IMR-90 (cell line): ENCODE measurements around the gene CMTM6. TPM values are rescaled to one million over a fixed set of nuclear protein-coding genes. Genes with fewer than 3 reads are reported as not detected.

Experiments
- ATAC-seq: fragments of 200-7000 bp; cut with Tn5 transposase; 2 replicates; pipeline ENCODE4 v1.9.1; 2020; ENCODE audit warnings: low read depth, mild to moderate bottlenecking, moderate library complexity
- BruUV-seq: library from RNA; stranded (reverse); fragments of 400-500 nt; replicated peaks from 2 replicates; lab custom pipeline; 2021; lab: Mats Ljungman, UMichigan
- CTCF ChIA-PET: fragments of 300-600 bp; formaldehyde crosslinking; extraction: SDS; loops from one replicate; lab custom pipeline; 2021; ENCODE audit warnings: antibody characterized with exemption; lab: Yijun Ruan, JAX
- POLR2A ChIA-PET: fragments of 300-600 bp; sonication (Branson Sonifier 250); formaldehyde crosslinking; loops from one replicate; lab custom pipeline; 2022; ENCODE audit warnings: antibody characterized with exemption; ENCODE audit not compliant: unreplicated experiment; lab: Charles Lee
- DNase-seq: peaks from one replicate; pipeline ENCODE4 v3.0.0; 2013
- H2AFZ ChIP-seq: replicated peaks from 2 replicates; pipeline ENCODE3; 2013; ENCODE audit warnings: low read length, mild to moderate bottlenecking; ENCODE audit not compliant: poor library complexity
- H2AK5ac ChIP-seq: 2 replicates; pipeline ENCODE4 v1.6.1; 2013; ENCODE audit warnings: low read depth, low read length, inconsistent platforms
- H2AK9ac ChIP-seq: replicated peaks from 2 replicates; pipeline ENCODE3; 2013; ENCODE audit warnings: mild to moderate bottlenecking, low read depth, low read length, moderate library complexity; ENCODE audit not compliant: poor library complexity
- H2BK120ac ChIP-seq: 2 replicates; pipeline ENCODE4 v1.6.1; 2013; ENCODE audit warnings: low read depth, low read length, inconsistent platforms
- H2BK15ac ChIP-seq: 3 replicates; pipeline ENCODE4 v1.6.1; 2013; ENCODE audit warnings: low read depth, low read length, inconsistent platforms
- H2BK20ac ChIP-seq: 2 replicates; pipeline ENCODE4 v1.6.1; 2013; ENCODE audit warnings: low read depth, mild to moderate bottlenecking, inconsistent platforms, low read length, moderate library complexity
- H2BK5ac ChIP-seq: 2 replicates; pipeline ENCODE4 v1.6.1; 2013; ENCODE audit warnings: mild to moderate bottlenecking, low read depth, low read length, inconsistent platforms; ENCODE audit not compliant: poor library complexity, severe bottlenecking
- H3K14ac ChIP-seq: replicated peaks from 2 replicates; pipeline ENCODE4 v1.6.1; 2013; ENCODE audit warnings: low read depth, low read length, inconsistent platforms
- H3K18ac ChIP-seq: 2 replicates; pipeline ENCODE4 v1.6.1; 2013; ENCODE audit warnings: low read depth, low read length, control low read depth
- H3K23ac ChIP-seq: 2 replicates; pipeline ENCODE4 v1.6.1; 2013; ENCODE audit warnings: low read depth, low read length, inconsistent platforms
- H3K27ac ChIP-seq: 2 replicates; pipeline ENCODE4 v1.5.1; 2013; ENCODE audit warnings: mild to moderate bottlenecking, control low read depth, low read length; ENCODE audit not compliant: insufficient read depth
- H3K27me3 ChIP-seq: 2 replicates; pipeline ENCODE4 v1.6.1; 2013; ENCODE audit warnings: low read length; ENCODE audit not compliant: control insufficient read depth, insufficient read depth
- H3K36me3 ChIP-seq: 2 replicates; pipeline ENCODE4 v1.6.1; 2013; ENCODE audit warnings: low read length, mixed read lengths; ENCODE audit not compliant: control insufficient read depth, insufficient read depth
- H3K4ac ChIP-seq: 2 replicates; pipeline ENCODE4 v1.6.1; 2013; ENCODE audit warnings: low read depth, low read length, inconsistent platforms
- H3K4me1 ChIP-seq: 2 replicates; pipeline ENCODE4 v1.6.1; 2013; ENCODE audit warnings: low read length, mixed read lengths; ENCODE audit not compliant: control insufficient read depth, insufficient read depth
- H3K4me2 ChIP-seq: 2 replicates; pipeline ENCODE4 v1.6.1; 2013; ENCODE audit warnings: low read depth, mild to moderate bottlenecking, control low read depth, low read length, moderate library complexity
- H3K4me3 ChIP-seq: 2 replicates; pipeline ENCODE4 v1.5.1; 2013; ENCODE audit warnings: low read depth, mild to moderate bottlenecking, control low read depth, low read length, moderate library complexity; ENCODE audit not compliant: insufficient read depth
- H3K56ac ChIP-seq: 2 replicates; pipeline ENCODE4 v1.6.1; 2013; ENCODE audit warnings: low read length, inconsistent platforms; ENCODE audit not compliant: insufficient read depth; ENCODE audit errors: extremely low read depth
- H3K79me1 ChIP-seq, 2 experiments: 2 replicates each; pipeline ENCODE4 v1.6.1; 2013; ENCODE audit warnings: low read length in 2 of 2, inconsistent platforms in 1 of 2, low read depth in 1 of 2
- H3K9ac ChIP-seq: 2 replicates; pipeline ENCODE4 v1.6.1; 2013; ENCODE audit warnings: low read depth, low read length, control low read depth
- H3K9me1 ChIP-seq: 2 replicates; pipeline ENCODE4 v1.6.1; 2013; ENCODE audit warnings: low read length, inconsistent platforms; ENCODE audit not compliant: insufficient read depth
- H3K9me3 ChIP-seq: 2 replicates; pipeline ENCODE4 v1.6.1; 2013; ENCODE audit warnings: low read length; ENCODE audit not compliant: control insufficient read depth, insufficient read depth
- H4K20me1 ChIP-seq: 2 replicates; pipeline ENCODE4 v1.6.1; 2013; ENCODE audit warnings: low read length, inconsistent platforms; ENCODE audit not compliant: insufficient read depth
- H4K5ac ChIP-seq: 2 replicates; pipeline ENCODE4 v1.6.1; 2013; ENCODE audit warnings: mild to moderate bottlenecking, low read depth, low read length, control low read depth
- H4K8ac ChIP-seq, 2 experiments: 2 replicates each; pipeline ENCODE4 v1.6.1; 2013; ENCODE audit warnings: low read depth in 2 of 2, low read length in 2 of 2, control low read depth in 1 of 2, inconsistent platforms in 1 of 2
- H4K91ac ChIP-seq: 2 replicates; pipeline ENCODE4 v1.6.1; 2013; ENCODE audit warnings: low read depth, low read length, inconsistent platforms; ENCODE audit not compliant: insufficient read depth
- CEBPB ChIP-seq: IDR thresholded peaks from 2 replicates; pipeline ENCODE4 v1.6.1; 2012; ENCODE audit warnings: low read depth, low read length, improper control_type of control experiment
- WGBS, 2 experiments: methylation state at CpG; one replicate each; pipeline versions ENCODE4 v1.1.5 to v1.1.7; 2013; ENCODE audit warnings: missing lambda C conversion rate in 2 of 2; ENCODE audit not compliant: insufficient read length in 1 of 2; ENCODE audit errors: extremely low coverage in 2 of 2; 5-methylcytosine and 5-hydroxymethylcytosine counted together
- dilution Hi-C: fragments of 300-500 bp; cut with HindIII; formaldehyde crosslinking; loops from one replicate; pipeline ENCODE4 v1.14.3; 2018; ENCODE audit warnings: low sequenced_read_pairs; ENCODE audit not compliant: unreplicated experiment
- in situ Hi-C: fragments of 300-500 bp; cut with MboI; formaldehyde crosslinking; loops from 3 replicates; pipeline ENCODE4 v1.14.3; 2019; ENCODE audit warnings: low sequenced_read_pairs, inconsistent platforms, mixed read lengths
- intact Hi-C: fragments of 100-400 bp; cut with micrococcal nuclease; formaldehyde crosslinking; loops from 2 replicates; pipeline ENCODE4 v1.10.0; 2022
- polyA plus RNA-seq, 3 experiments: library from polyadenylated mRNA; depleted of rRNA; stranded (reverse); fragments of >200 nt; gene quantifications; 2 replicates each; pipeline ENCODE4 v1.2.3, GENCODE V29; 2012; ENCODE audit warnings: low replicate concordance in 1 of 3
- total RNA-seq: library from RNA; depleted of rRNA; stranded (reverse); fragments of >200 nt; gene quantifications from 2 replicates; pipeline ENCODE4 v1.2.3, GENCODE V29; 2012

CMTM6 gene
- total and polyA plus RNA-seq, 2 of the 4 experiments (the other 2 are of a cell fraction): 29.4 to 36.6 TPM

DNA sequence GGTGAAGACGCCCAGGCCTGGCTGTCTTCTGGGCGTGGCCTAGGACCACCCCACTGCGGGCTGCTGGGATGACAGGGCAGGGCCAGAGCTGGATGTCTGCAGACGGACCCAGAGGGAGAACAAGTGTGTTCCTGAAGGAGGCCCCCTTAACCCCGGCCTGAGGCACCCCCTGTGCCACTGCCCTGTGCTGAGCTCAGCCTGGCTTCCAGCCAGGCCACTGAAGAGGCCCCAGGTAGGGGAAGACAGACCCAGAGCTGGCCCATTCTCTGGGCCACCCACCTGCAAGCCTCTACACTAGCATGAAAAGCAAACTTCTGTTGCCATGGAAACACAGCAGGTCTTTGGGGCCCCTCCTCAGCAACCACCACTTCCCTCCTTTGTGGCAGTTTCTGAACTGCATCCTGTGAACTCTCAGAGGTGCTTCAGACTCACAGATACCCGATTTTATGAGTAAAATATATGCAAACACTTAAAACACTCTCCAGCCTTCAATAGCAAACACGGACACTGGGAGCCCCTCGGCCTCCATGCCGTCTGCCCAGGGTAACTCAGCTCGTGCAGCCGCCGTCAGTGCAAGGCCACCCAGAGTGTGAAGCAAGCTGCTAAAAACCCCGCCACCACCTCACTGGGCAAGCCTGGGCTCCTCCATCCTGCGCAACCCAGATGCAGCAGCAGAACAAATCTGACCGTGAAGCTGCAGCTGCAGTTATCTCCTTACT, 42.5 kb downstream of the CMTM6 start:
- Histone ChIP-seq H2BK15ac (no peak overlapping the region), H3K18ac (no peak overlapping the region), H2AFZ (no peak overlapping the region), H2AK9ac (no peak overlapping the region), H3K4me2 (no peak overlapping the region), H3K4me1 (peaks cover under 1% of the 10 kb centered on the region; the same call in 1 of the 2 replicates), H3K36me3 (no peaks in the 10 kb centered on the region), H3K4me3 (no peak overlapping the region), H2AK5ac (no peak overlapping the region), H3K56ac (no peak overlapping the region), H2BK120ac (no peak overlapping the region), H3K27ac (no peak overlapping the region), H3K9ac (no peak overlapping the region), H3K23ac (no peak overlapping the region), H3K4ac (no peak overlapping the region), H4K20me1 (0 out of 2 replicates have a peak, but pooled peaks cover 5% of the 10 kb centered on the region), H3K79me1 (no peaks in the 10 kb centered on the region), H3K27me3 (no peaks in the 10 kb centered on the region), H3K9me3 (no peaks in the 10 kb centered on the region), H2BK20ac (no peak overlapping the region), H4K91ac (no peak overlapping the region), H4K5ac (no peak overlapping the region), H3K14ac (no peak overlapping the region), H3K9me1 (peaks cover 3% of the 10 kb centered on the region; the same call in 1 of the 2 replicates), H4K8ac (no peak overlapping the region), H2BK5ac (no peak overlapping the region)
- TF ChIP-seq CEBPB: no peak
- ChIA-PET POLR2A (no interaction called here), CTCF (no interaction called here)
- in situ Hi-C loops (no loop called here), dilution Hi-C loops (no loop called here), intact Hi-C loops (loop anchor here (10.0 kb wide), 1 partner anchor 285 kb away; no protein-coding TSS in a partner anchor)
- 53% methylated on average over 3 of the region's 15 CpGs; no CpG with 5 or more reads in 1 of the 2 experiments for WGBS, 2 experiments
- no TSS peak for BruUV-seq
- no peak for DNase-seq
- ATAC-seq: no peak
